Keratinocyte (primary cell): ENCODE data around the gene POLD1. TPM values are rescaled to one million over a fixed set of nuclear protein-coding genes. Genes with fewer than 3 reads are reported as not detected.
"Not testable (repeated sequence)": the region's sequence is repeated elsewhere in the genome, so short reads cannot be mapped to it uniquely, and the experiment has no call there.

Source experiments
- DNase-seq: peaks from one replicate; pipeline ENCODE4 v3.0.0-alpha.2; 2011; ENCODE audit warnings: low read depth, missing footprints, low spot score
- FAIRE-seq: peaks from 2 replicates; lab custom pipeline; 2011; peaks lifted over from hg19 to GRCh38; lab: Jason Lieb, UNC
- H2AFZ ChIP-seq: 2 replicates; pipeline ENCODE4 v1.6.0; 2012; ENCODE audit warnings: low read length, control low read depth, inconsistent platforms; ENCODE audit not compliant: control insufficient read depth
- H3K27ac ChIP-seq: 2 replicates; pipeline ENCODE4 v1.5.1; 2011; ENCODE audit warnings: low read length; ENCODE audit not compliant: control insufficient read depth, insufficient read depth
- H3K27me3 ChIP-seq: 3 replicates; pipeline ENCODE4 v1.6.0; 2011; ENCODE audit warnings: low read length; ENCODE audit not compliant: control insufficient read depth, insufficient read depth; ENCODE audit errors: extremely low read depth
- H3K36me3 ChIP-seq, 2 experiments: 2 replicates in 1 of 2; 3 replicates in 1 of 2; pipeline ENCODE4 v1.5.1; 2011; ENCODE audit warnings: low read length in 2 of 2, mild to moderate bottlenecking in 1 of 2; ENCODE audit not compliant: control insufficient read depth in 2 of 2, insufficient read depth in 2 of 2; ENCODE audit errors: extremely low read depth in 1 of 2
- H3K4me1 ChIP-seq: 3 replicates; pipeline ENCODE4 v1.5.1; 2011; ENCODE audit warnings: low read length; ENCODE audit not compliant: control insufficient read depth, insufficient read depth; ENCODE audit errors: extremely low read depth
- H3K4me2 ChIP-seq: 3 replicates; pipeline ENCODE4 v1.6.0; 2011; ENCODE audit warnings: low read depth, low read length; ENCODE audit not compliant: control insufficient read depth, insufficient read depth; ENCODE audit errors: extremely low read depth
- H3K4me3 ChIP-seq, 3 experiments: fragments of 200-600 bp in 1 of 3; sonication (generic) in 1 of 3; 2 replicates in 2 of 3; 3 replicates in 1 of 3; pipeline ENCODE4 v1.5.1; 2011 to 2016; ENCODE audit warnings: low read length in 3 of 3, mild to moderate bottlenecking in 3 of 3, control low read depth in 2 of 3, inconsistent platforms in 1 of 3, low read depth in 1 of 3, mixed read lengths in 1 of 3, mixed run types in 1 of 3, moderate library complexity in 1 of 3; ENCODE audit not compliant: control insufficient read depth in 2 of 3, insufficient read depth in 2 of 3; ENCODE audit errors: extremely low read depth in 1 of 3
- H3K79me2 ChIP-seq: 2 replicates; pipeline ENCODE4 v1.6.0; 2012; ENCODE audit warnings: low read length; ENCODE audit not compliant: control insufficient read depth, insufficient read depth
- H3K9ac ChIP-seq: 3 replicates; pipeline ENCODE4 v1.6.0; 2011; ENCODE audit warnings: low read length; ENCODE audit not compliant: control insufficient read depth, insufficient read depth; ENCODE audit errors: extremely low read depth
- H3K9me1 ChIP-seq: 3 replicates; pipeline ENCODE4 v1.6.0; 2011; ENCODE audit warnings: low read length; ENCODE audit not compliant: control insufficient read depth, insufficient read depth; ENCODE audit errors: extremely low read depth
- H3K9me3 ChIP-seq: 2 replicates; pipeline ENCODE4 v1.5.1; 2012; ENCODE audit warnings: low read depth, low read length; ENCODE audit not compliant: control insufficient read depth
- H4K20me1 ChIP-seq: 3 replicates; pipeline ENCODE4 v1.6.0; 2011; ENCODE audit warnings: low read length; ENCODE audit not compliant: control insufficient read depth, insufficient read depth; ENCODE audit errors: extremely low read depth
- CTCF ChIP-seq, 3 experiments: IDR thresholded peaks in 1 of 3; conservative IDR thresholded peaks in 1 of 3; optimal IDR thresholded peaks in 1 of 3; 2 replicates in 2 of 3; 3 replicates in 1 of 3; pipeline versions ENCODE3 to v1.5.1; 2011; ENCODE audit warnings: low read length in 3 of 3, mild to moderate bottlenecking in 3 of 3, moderate library complexity in 2 of 3, control low read depth in 1 of 3, inconsistent platforms in 1 of 3; ENCODE audit not compliant: insufficient read depth in 2 of 3; ENCODE audit errors: extremely low read depth in 1 of 3
- EZH2 ChIP-seq: IDR thresholded peaks from one replicate; pipeline ENCODE4 v1.6.1; 2012; ENCODE audit warnings: inconsistent platforms, mild to moderate bottlenecking, low read length, moderate library complexity
- dilution Hi-C: fragments of 300-500 bp; cut with MboI; formaldehyde crosslinking; loops from one replicate; pipeline ENCODE4 v1.7.0; 2020; ENCODE audit warnings: low sequenced_read_pairs; ENCODE audit not compliant: extremely low pct_ligation_motif_present
- polyA minus RNA-seq, 3 experiments: library from RNA; depleted of rRNA, polyadenylated mRNA; stranded (reverse); fragments of >200 nt; gene quantifications; 1 replicate in 1 of 3; 2 replicates in 1 of 3; 3 replicates in 1 of 3; pipeline ENCODE4 v1.2.3, GENCODE V29; 2011
- polyA plus RNA-seq, 5 experiments: library from polyadenylated mRNA; depleted of rRNA in 3 of 5; stranded (reverse) in 3 of 5; stranded (forward) in 1 of 5; unstranded in 1 of 5; fragments of >200 nt; gene quantifications; 1 replicate in 1 of 5; 2 replicates in 3 of 5; 3 replicates in 1 of 5; pipeline versions ENCODE4 v1.2.1 to v1.2.3, GENCODE V29; 2011 to 2012; ENCODE audit warnings: missing spikeins in 2 of 5, low read depth in 1 of 5, low replicate concordance in 1 of 5

The POLD1 gene
- polyA plus RNA-seq (8.7 to 12.2 TPM (median 10.7 TPM) in 3 replicates), polyA minus RNA-seq (13.6 to 35.0 TPM (median 17.4 TPM) in 3 replicates)
- polyA plus RNA-seq (2011; ENCODE audit: low read depth), result 15.2 TPM
- polyA plus RNA-seq (2011; cell fraction: cytosol; rRNA removed), result 3.7 and 12.7 TPM in 2 replicates
- polyA plus RNA-seq (2011; cell fraction: nucleus; rRNA removed), result 17.9 and 25.8 TPM in 2 replicates
- polyA plus RNA-seq (2012; ENCODE audit: low replicate concordance), result 12.0 and 30.2 TPM in 2 replicates
- polyA minus RNA-seq (2011; cell fraction: cytosol; rRNA and poly(A)+ RNA removed), result 40.7 TPM
- polyA minus RNA-seq (2011; cell fraction: nucleus; rRNA and poly(A)+ RNA removed), result 15.3 and 24.7 TPM in 2 replicates

GRCh38 chr19:50383852-50384684 lies at the start of gene POLD1:
Gene POLD1 (plus strand): TSS chr19:50384347. CDS start chr19:50398852, 14,505 bp downstream.
- no peaks in the 10 kb centered on the region for H3K27me3 ChIP-seq
- TF ChIP-seq EZH2, result no peak
- FAIRE-seq (no peak), DNase-seq (peak; percentile 96)
- H2AFZ ChIP-seq, result peak within 1 kb of the TSS; percentile 81
- peaks cover 18% of the 10 kb centered on the region for H3K4me1 ChIP-seq
- H3K9me3 ChIP-seq, result no peaks in the 10 kb centered on the region
- H3K9me1 ChIP-seq, result peaks cover 2% of the 10 kb centered on the region
- peak within 1 kb of the TSS; percentile 72 for H3K9ac ChIP-seq
- dilution Hi-C loops, result no loop called here
- peak within 1 kb of the TSS; percentile 69 for H3K27ac ChIP-seq
- peaks cover 18 to 19% of the 10 kb centered on the region in 2 experiments for H3K36me3 ChIP-seq
- peak within 1 kb of the TSS; percentile 89 for H3K4me2 ChIP-seq
- peaks cover 34% of the 10 kb centered on the region for H3K79me2 ChIP-seq
- H4K20me1 ChIP-seq, result no peaks in the 10 kb centered on the region
- H3K4me3 ChIP-seq, result peak within 1 kb of the TSS; percentile 67 to 78 (median 70)

GRCh38 chr19:50334741-50335421 lies 49.3 kb upstream of the POLD1 start:
- Histone ChIP-seq H4K20me1 (no peaks in the 10 kb centered on the region), H3K9me1 (no peaks in the 10 kb centered on the region), H3K4me2 (no peak overlapping the region), H3K27me3 (peaks cover 35% of the 10 kb centered on the region), H3K9me3 (peaks cover 8% of the 10 kb centered on the region), H2AFZ (no peak overlapping the region), H3K27ac (no peak overlapping the region), H3K36me3 (no peaks in the 10 kb centered on the region), H3K9ac (no peak overlapping the region), H3K4me3 (no peak overlapping the region), H3K4me1 (peaks cover 3% of the 10 kb centered on the region), H3K79me2 (no peaks in the 10 kb centered on the region)
- no peak for TF ChIP-seq CTCF (optimal IDR thresholded peaks at IDR 0.05 in 1 of 3, IDR thresholded peaks at IDR 0.05 in 1 of 3, conservative IDR thresholded peaks at IDR 0.05 in 1 of 3; ENCODE audit: extremely low read depth in 1 of 3, insufficient read depth in 2 of 3, low read length in 3 of 3)
- no peak for TF ChIP-seq EZH2
- DNase-seq (no peak), FAIRE-seq (no peak)
- dilution Hi-C loops, result no loop called here

- H3K36me3 ChIP-seq, H3K9ac ChIP-seq, dilution Hi-C loops, H2AFZ ChIP-seq, H3K79me2 ChIP-seq, H4K20me1 ChIP-seq, DNase-seq, H3K4me1 ChIP-seq, H3K9me1 ChIP-seq, FAIRE-seq, H3K4me3 ChIP-seq, H3K27ac ChIP-seq, H3K4me2 ChIP-seq, H3K9me3 ChIP-seq: not testable (repeated sequence)
- peaks cover 14% of the 10 kb centered on the region for H3K27me3 ChIP-seq
Observed at GRCh38 chr19:50337031-50337430, 47.1 kb upstream of the POLD1 start.
